Heart left ventricle (tissue), 16 donors: ENCODE results near the gene STK11. TPM values are rescaled to one million over a fixed set of nuclear protein-coding genes. Genes with fewer than 3 reads are reported as not detected.
A peak's percentile ranks its signal among the peaks of the same experiment; 100 is the strongest.

Experiments used
- ATAC-seq, 4 donors: fragments of 200-7000 bp; cut with Tn5 transposase; one replicate each; pipeline ENCODE4 v1.9.1; 2020 to 2022; ENCODE audit warnings: moderate library complexity in 4 of 4, mild to moderate bottlenecking in 3 of 4, moderate number of reproducible peaks in 1 of 4
- DNase-seq, 5 donors: peaks; one replicate each; pipeline ENCODE4 v3.0.0-alpha.2; 2020
- H3K27ac ChIP-seq, 12 donors: fragments of 200-600 bp; sonication (generic) in 4 of 12; one replicate each; pipeline versions ENCODE4 v1.5.0 to v1.8.0; 2016 to 2022; ENCODE audit warnings: mild to moderate bottlenecking in 2 of 12
- H3K27me3 ChIP-seq, 9 donors: fragments of 200-600 bp; sonication (generic) in 2 of 9; one replicate each; pipeline versions ENCODE4 v1.5.1 to v1.8.0; 2016 to 2022; ENCODE audit warnings: mild to moderate bottlenecking in 3 of 9
- H3K36me3 ChIP-seq, 9 donors: fragments of 200-600 bp; sonication (generic) in 2 of 9; one replicate each; pipeline versions ENCODE4 v1.5.0 to v1.8.0; 2018 to 2022; ENCODE audit warnings: mild to moderate bottlenecking in 2 of 9
- H3K4me1 ChIP-seq, 12 donors: fragments of 200-600 bp; sonication (generic) in 4 of 12; one replicate each; pipeline versions ENCODE4 v1.5.0 to v1.8.0; 2016 to 2022; ENCODE audit warnings: mild to moderate bottlenecking in 3 of 12
- H3K4me3 ChIP-seq, 12 donors: fragments of 200-600 bp; sonication (generic) in 4 of 12; one replicate each; pipeline versions ENCODE4 v1.5.0 to v1.8.0; 2017 to 2022; ENCODE audit warnings: mild to moderate bottlenecking in 9 of 12, moderate library complexity in 4 of 12
- H3K9me3 ChIP-seq, 12 donors: fragments of 200-600 bp; sonication (generic) in 4 of 12; one replicate each; pipeline versions ENCODE4 v1.5.0 to v1.8.0; 2016 to 2022; ENCODE audit warnings: mild to moderate bottlenecking in 1 of 12
- POLR2A ChIP-seq, 2 donors: fragments of 450-650 bp; IDR thresholded peaks; one replicate each; pipeline ENCODE4 v1.6.1; 2017; ENCODE audit warnings: antibody characterized with exemption in 2 of 2, mild to moderate bottlenecking in 2 of 2, moderate library complexity in 2 of 2
- WGBS, 4 donors: extraction: QIAGEN DNeasy Blood & Tissue Kit in 2 of 4; methylation state at CpG; one replicate each; pipeline versions ENCODE4 v1.1.5 to v1.1.7; 2013 to 2018; 5-methylcytosine and 5-hydroxymethylcytosine counted together
- intact Hi-C, 10 donors: fragments of 100-400 bp; cut with DNase I; formaldehyde crosslinking; loops; one replicate each; pipeline versions ENCODE4 v1.11.1 to v1.14.2; 2022
- polyA plus RNA-seq, 2 donors: library from polyadenylated mRNA; stranded (reverse); fragments of 200-250 nt; gene quantifications; one replicate each; pipeline ENCODE4 v1.2.3, GENCODE V29; 2013
- total RNA-seq, 9 donors: library from RNA; depleted of rRNA in 2 of 9; stranded (reverse); fragments of >200 nt in 2 of 9; fragmentation: NEBNext Ultra II Directional in 3 of 9; extraction: Animal tissue kit (Norgen Biotek cat#: 25700) in 3 of 9; gene quantifications; one replicate each; pipeline versions ENCODE4 v1.1.0 to v1.2.4, GENCODE V29; 2016 to 2023
- TF ChIP-seq, protein P1 (sequence below), 12 donors: fragments of 200-600 bp; sonication (generic) in 4 of 12; IDR thresholded peaks; one replicate each; pipeline versions ENCODE4 v1.5.0 to v1.8.0; 2018 to 2022; ENCODE audit warnings: antibody characterized with exemption in 12 of 12, mild to moderate bottlenecking in 5 of 12
- donor health status: ischemic (EF 13 %, LVEDD 7.1; RV severe dilation, severe dysfunction).
- donor health status: healthy with polysubstance abuse.
- donor health status: DM: no; HTN: yes; CAD: no.
- donor health status: DM: no; HTN: no; CAD: no.
- donor health status: ischemic (EF 25% LVEDD 6.9; RV normal size, moderate dysfunction).
- donor health status: ischemic (EF 25% LVEDD 5.7; RV mildly dilated, moderate dysfunction).
- donor health status: healthy.
- donor health status: DM: yes; HTN: yes; CAD: no.
- donor health status: ischemic (EF 35%, LVEDD 5.7; RV mildly dilated, moderate dysfunction).
- donor health status: nonischemic (EF 11% LVEDD 7.7; RV severe dilation, severe dysfunction).
- donor health status: DM: yes; HTN: yes; CAD: no.
- donor health status: PGD.
- donor health status: ischemic (EF 29% LVEDD 5.4; RV normal size, mild dysfunction).
- donor health status: nonischemic (EF 23%, LVEDD 6.1; RV moderate dilation, normal function).

The STK11 gene
- total and polyA plus RNA-seq, 11 donors = 44.7 to 92.0 (median 50.7) TPM

DNA sequence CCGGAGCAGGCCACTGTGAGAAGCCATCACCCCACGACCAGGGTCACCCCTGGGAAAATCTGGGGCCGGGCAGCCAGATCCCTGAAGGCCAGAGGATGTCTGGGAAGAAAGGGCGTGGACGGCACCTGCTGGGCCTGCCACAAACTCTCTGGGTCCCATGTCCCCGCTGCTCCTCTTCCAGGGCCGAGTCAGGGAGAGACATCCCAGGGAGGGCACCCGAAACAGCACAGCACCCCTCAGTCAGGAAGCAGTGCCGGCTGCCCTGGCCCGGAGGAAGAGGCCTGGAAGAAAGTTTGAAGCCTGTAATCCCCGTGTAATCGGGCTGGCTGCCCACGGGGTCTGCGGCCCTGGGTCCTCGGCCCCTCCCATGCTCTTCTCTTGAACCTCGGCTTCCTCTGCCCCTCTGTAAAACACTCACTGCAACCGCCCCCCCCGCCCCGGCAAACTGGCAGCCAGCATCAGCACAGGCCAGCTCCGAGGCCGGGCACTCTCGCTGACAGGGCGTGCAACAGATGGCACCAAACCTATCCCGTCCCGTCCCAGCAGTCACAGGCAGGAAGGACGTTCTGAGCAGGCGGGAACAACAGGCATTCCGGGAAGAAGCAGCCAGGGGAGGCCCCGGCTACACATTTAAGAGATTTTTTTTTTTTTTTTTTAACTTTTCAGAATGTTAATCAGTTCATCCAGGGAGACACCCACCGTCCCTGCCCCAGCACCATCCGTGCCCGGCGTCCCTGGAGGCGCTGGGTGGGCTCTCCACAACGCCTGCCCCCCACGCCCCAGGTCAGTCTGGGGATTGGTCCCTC, 33.0 kb upstream of the STK11 start:
- Histone ChIP-seq H3K27me3 (no peaks in the 10 kb centered on the region), H3K36me3 (peaks cover 0 to 28% (median 0%) of the 10 kb centered on the region in 9 donors), H3K4me3 (peak overlapping the region; percentile 68 to 97 (median 85)), H3K27ac (peak overlapping the region; percentile 67 to 95 (median 92)), H3K9me3 (no peaks in the 10 kb centered on the region), H3K4me1 (peaks cover 2 to 64% (median 16%) of the 10 kb centered on the region in 12 donors)
- TF ChIP-seq, protein P1, sequence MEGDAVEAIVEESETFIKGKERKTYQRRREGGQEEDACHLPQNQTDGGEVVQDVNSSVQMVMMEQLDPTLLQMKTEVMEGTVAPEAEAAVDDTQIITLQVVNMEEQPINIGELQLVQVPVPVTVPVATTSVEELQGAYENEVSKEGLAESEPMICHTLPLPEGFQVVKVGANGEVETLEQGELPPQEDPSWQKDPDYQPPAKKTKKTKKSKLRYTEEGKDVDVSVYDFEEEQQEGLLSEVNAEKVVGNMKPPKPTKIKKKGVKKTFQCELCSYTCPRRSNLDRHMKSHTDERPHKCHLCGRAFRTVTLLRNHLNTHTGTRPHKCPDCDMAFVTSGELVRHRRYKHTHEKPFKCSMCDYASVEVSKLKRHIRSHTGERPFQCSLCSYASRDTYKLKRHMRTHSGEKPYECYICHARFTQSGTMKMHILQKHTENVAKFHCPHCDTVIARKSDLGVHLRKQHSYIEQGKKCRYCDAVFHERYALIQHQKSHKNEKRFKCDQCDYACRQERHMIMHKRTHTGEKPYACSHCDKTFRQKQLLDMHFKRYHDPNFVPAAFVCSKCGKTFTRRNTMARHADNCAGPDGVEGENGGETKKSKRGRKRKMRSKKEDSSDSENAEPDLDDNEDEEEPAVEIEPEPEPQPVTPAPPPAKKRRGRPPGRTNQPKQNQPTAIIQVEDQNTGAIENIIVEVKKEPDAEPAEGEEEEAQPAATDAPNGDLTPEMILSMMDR (IDR thresholded peaks at IDR 0.05) = no peak
- no peak for TF ChIP-seq POLR2A (IDR thresholded peaks at IDR 0.05)
- peak; percentile 33 to 79 (median 57) for ATAC-seq
- 21 to 30% (median 26%) methylated on average over 32 to 36 of the region's 36 CpGs for WGBS, 4 donors
- DNase-seq = peak in 2 of 5 donors; percentile 56 to 76
- intact Hi-C loops = loop anchor here in 6 of 10 donors (2.0 to 5.0 kb wide), 4 partner anchors 18 to 60 kb away; no protein-coding TSS in a partner anchor

DNA sequence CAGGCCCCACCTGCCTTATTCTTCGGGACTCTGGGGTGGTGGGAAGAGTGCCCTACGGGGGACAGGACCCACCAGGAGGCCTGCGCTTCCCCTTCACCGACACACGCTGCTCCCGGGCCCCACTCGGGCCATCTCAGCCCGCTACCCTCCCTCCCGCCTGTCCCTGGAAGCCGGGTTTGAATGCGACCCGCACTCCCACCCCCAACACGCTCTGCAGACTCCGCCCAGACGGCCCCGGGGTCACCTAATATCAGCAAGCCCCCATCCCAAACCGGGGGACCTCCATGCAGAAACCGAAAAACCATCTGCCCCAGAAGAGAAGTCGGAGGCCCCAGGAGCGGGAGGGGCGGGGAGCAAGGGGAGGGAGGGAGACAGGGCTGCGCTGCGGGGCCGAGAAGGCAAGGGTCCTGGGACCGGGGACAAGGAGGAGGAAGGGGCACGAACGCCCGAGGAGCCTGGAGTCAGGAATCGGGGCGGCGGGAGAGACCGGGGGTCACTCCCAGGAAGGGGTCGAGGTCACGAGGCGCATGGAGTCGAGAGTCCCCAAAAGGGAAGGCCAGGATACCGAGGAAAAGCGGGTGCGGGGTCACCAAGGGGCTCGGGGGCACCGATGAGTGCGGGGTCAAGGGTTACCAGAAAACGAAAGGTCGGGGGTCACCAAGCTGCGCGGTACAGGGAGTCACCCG, 32.3 kb upstream of the STK11 start:
- Histone ChIP-seq H3K4me3 (peak overlapping the region; percentile 68 to 97 (median 85)), H3K36me3 (peaks cover 0 to 20% (median 0%) of the 10 kb centered on the region in 9 donors), H3K9me3 (no peaks in the 10 kb centered on the region), H3K27me3 (no peaks in the 10 kb centered on the region), H3K4me1 (peaks cover 2 to 71% (median 16%) of the 10 kb centered on the region in 12 donors), H3K27ac (peak overlapping the region; percentile 67 to 95 (median 92))
- 3 to 5% (median 4%) methylated on average over 46 to 47 of the region's 47 CpGs for WGBS, 4 donors
- ATAC-seq (peak in 2 of 4 donors; percentile 12 to 25), DNase-seq (peak in 3 of 5 donors; percentile 24 to 70 (median 33))
- TF ChIP-seq, protein P1 (IDR thresholded peaks at IDR 0.05) = no peak
- no peak for TF ChIP-seq POLR2A (IDR thresholded peaks at IDR 0.05)
- intact Hi-C loops = loop anchor here in 6 of 10 donors (2.0 to 5.0 kb wide), 4 partner anchors 19 to 61 kb away; no protein-coding TSS in a partner anchor

DNA sequence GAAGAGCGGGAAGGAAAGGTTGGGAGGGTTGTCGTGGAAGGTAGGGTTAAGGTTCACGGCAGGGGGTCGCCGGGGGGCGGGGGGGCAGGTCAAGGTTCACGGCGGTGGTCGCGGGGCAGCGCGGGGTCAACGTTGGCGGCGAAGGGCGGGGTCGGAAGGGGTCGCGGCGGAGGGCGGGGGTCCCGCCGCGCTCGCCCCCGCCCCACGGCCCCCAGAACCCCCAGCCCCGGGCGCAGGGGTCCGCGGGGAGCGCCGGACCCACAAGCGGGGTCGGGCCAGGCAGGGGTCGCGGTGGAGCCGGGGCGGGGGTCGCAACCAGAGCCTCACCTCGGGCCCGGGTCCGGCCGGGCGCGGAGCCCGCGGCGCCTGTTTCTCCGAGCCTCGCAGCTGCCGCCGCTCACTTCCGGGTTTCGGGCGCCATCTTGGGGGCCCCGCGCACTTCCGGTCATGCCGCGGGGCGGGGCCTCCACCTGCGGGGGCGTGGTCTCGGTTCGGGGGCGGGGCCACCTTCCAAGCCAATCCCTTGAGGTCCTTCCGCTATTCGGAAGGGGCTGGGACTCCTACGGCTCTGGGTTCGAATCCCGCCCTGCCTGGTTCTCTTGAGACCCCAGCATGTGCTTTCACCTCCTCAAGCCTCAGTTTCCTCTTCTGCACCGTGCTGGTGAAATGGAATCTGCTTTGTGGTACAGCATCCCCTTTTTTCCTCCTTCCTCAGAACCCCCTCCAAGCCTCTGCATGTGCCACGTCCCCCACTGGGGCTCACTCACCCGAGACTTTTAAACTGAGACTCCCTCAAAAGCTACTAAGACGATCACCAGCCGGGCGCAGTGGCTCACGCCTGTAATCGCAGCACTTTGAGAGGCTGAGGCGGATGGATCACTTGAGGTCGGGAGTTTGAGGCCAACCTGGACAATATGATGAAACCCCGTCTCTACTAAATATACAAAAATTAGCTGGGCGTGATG, 31.5 kb upstream of the STK11 start, which contains the start of gene SBNO2:
Gene SBNO2, minus strand, starts transcription at position 424 of the 965 bp plus-strand sequence. CDS start 19,992 bp downstream, outside the sequence.
- peak; percentile 85 to 97 (median 90) for DNase-seq
- intact Hi-C loops = loop anchor here in 6 of 10 donors (2.0 to 5.0 kb wide), 4 partner anchors 19 to 62 kb away; no protein-coding TSS in a partner anchor
- no peaks in the 10 kb centered on the region for H3K9me3 ChIP-seq

More for the DNA sequence above, 31.5 kb upstream of the STK11 start, which contains the start of gene SBNO2:
- Histone ChIP-seq H3K27me3 (no peaks in the 10 kb centered on the region), H3K27ac (peak within 1 kb of the TSS; percentile 67 to 95 (median 92)), H3K4me3 (peak within 1 kb of the TSS; percentile 68 to 97 (median 85)), H3K36me3 (peaks cover 0 to 14% (median 0%) of the 10 kb centered on the region in 9 donors), H3K4me1 (peaks cover 2 to 65% (median 16%) of the 10 kb centered on the region in 12 donors)
- ATAC-seq = peak; percentile 81 to 92 (median 90)
- peak in 1 of 2 donors; percentile 35 for TF ChIP-seq POLR2A (IDR thresholded peaks at IDR 0.05)
- TF ChIP-seq, protein P1 (IDR thresholded peaks at IDR 0.05) = no peak
- WGBS, 4 donors = 13 to 28% (median 18%) methylated on average over 38 to 84 of the region's 84 CpGs
